GM23338 (cell line): ENCODE results near the gene KLHL36. TPM values are rescaled to one million over a fixed set of nuclear protein-coding genes. Genes with fewer than 3 reads are reported as not detected.

Experiments
- ATAC-seq: fragments of 200-7000 bp; cut with Tn5 transposase; 3 replicates; pipeline ENCODE4 v1.9.1; 2020
- DNase-seq: peaks from one replicate; pipeline ENCODE4 v3.0.0-alpha.2; 2015; ENCODE audit warnings: low spot score
- H2AFZ ChIP-seq: fragments of 200-600 bp; sonication (generic); 2 replicates; pipeline ENCODE4 v1.8.0; 2016; ENCODE audit warnings: antibody characterized with exemption, mild to moderate bottlenecking, moderate library complexity
- H3F3A ChIP-seq: fragments of 200-600 bp; sonication (generic); replicated peaks from 2 replicates; pipeline ENCODE4 v1.8.0; 2017; ENCODE audit warnings: antibody characterized with exemption, mixed run types, low read depth
- H3K27ac ChIP-seq: fragments of 200-600 bp; sonication (generic); 2 replicates; pipeline ENCODE4 v1.6.1; 2016; ENCODE audit warnings: low read depth
- H3K27me3 ChIP-seq: fragments of 200-600 bp; sonication (generic); 2 replicates; pipeline ENCODE4 v1.8.0; 2016; ENCODE audit warnings: mild to moderate bottlenecking, mixed run types, moderate library complexity; ENCODE audit not compliant: insufficient read depth
- H3K36me3 ChIP-seq: fragments of 200-600 bp; sonication (generic); 2 replicates; pipeline ENCODE4 v1.8.0; 2016; ENCODE audit warnings: mild to moderate bottlenecking; ENCODE audit not compliant: insufficient read depth
- H3K4me1 ChIP-seq: fragments of 200-600 bp; sonication (generic); 2 replicates; pipeline ENCODE4 v1.8.0; 2016; ENCODE audit warnings: mild to moderate bottlenecking, moderate library complexity; ENCODE audit not compliant: insufficient read depth
- H3K4me2 ChIP-seq: fragments of 200-600 bp; sonication (generic); 2 replicates; pipeline ENCODE4 v1.7.1; 2017; ENCODE audit warnings: mixed run types
- H3K4me3 ChIP-seq: fragments of 200-600 bp; sonication (generic); 2 replicates; pipeline ENCODE4 v1.6.1; 2016; ENCODE audit warnings: mixed run types
- H3K79me2 ChIP-seq: fragments of 200-600 bp; sonication (generic); replicated peaks from 2 replicates; pipeline ENCODE4 v1.8.0; 2017; ENCODE audit warnings: mild to moderate bottlenecking; ENCODE audit not compliant: insufficient read depth
- H3K9me2 ChIP-seq: fragments of 200-600 bp; sonication (generic); 2 replicates; pipeline ENCODE4 v1.8.0; 2017; ENCODE audit not compliant: insufficient read depth
- H4K20me1 ChIP-seq: fragments of 200-600 bp; sonication (generic); replicated peaks from 2 replicates; pipeline ENCODE4 v1.8.0; 2017; ENCODE audit warnings: mild to moderate bottlenecking; ENCODE audit not compliant: insufficient read depth
- H3K27ac Mint-ChIP-seq: 2 replicates; pipeline ENCODE4 v1.8.0; 2020; ENCODE audit warnings: inconsistent platforms, mild to moderate bottlenecking, moderate library complexity, mixed read lengths
- H3K27me3 Mint-ChIP-seq: 3 replicates; pipeline ENCODE4 v1.8.0; 2022; ENCODE audit warnings: low read depth, mild to moderate bottlenecking, moderate library complexity, mixed read lengths, inconsistent platforms; ENCODE audit not compliant: insufficient read depth, poor library complexity
- H3K36me3 Mint-ChIP-seq: 3 replicates; pipeline ENCODE4 v1.8.0; 2021; ENCODE audit warnings: low read depth, mild to moderate bottlenecking, inconsistent platforms, moderate library complexity, mixed read lengths
- H3K4me1 Mint-ChIP-seq: 3 replicates; pipeline ENCODE4 v1.8.0; 2020; ENCODE audit warnings: mild to moderate bottlenecking, inconsistent platforms, mixed read lengths
- H3K4me3 Mint-ChIP-seq: 3 replicates; pipeline ENCODE4 v1.8.0; 2021; ENCODE audit warnings: moderate library complexity, mild to moderate bottlenecking, inconsistent platforms, mixed read lengths
- H3K9me3 Mint-ChIP-seq: 3 replicates; pipeline ENCODE4 v1.8.0; 2020; ENCODE audit warnings: moderate library complexity, mild to moderate bottlenecking, inconsistent platforms, mixed read lengths
- CREB1 ChIP-seq: fragments of 250-450 bp; sonication (Bioruptor Pico); IDR thresholded peaks from 2 replicates; pipeline ENCODE4 v1.5.0; 2020; ENCODE audit warnings: low read depth, mild to moderate bottlenecking, moderate library complexity
- EZH2phosphoT487 ChIP-seq: fragments of 200-600 bp; sonication (generic); IDR thresholded peaks from one replicate; pipeline ENCODE4 v1.8.1; 2018; ENCODE audit warnings: antibody characterized with exemption; ENCODE audit not compliant: unreplicated experiment
- JUNB ChIP-seq: IDR thresholded peaks from one replicate; pipeline ENCODE4 v1.6.1; 2016; ENCODE audit warnings: antibody characterized with exemption; ENCODE audit not compliant: unreplicated experiment
- NANOG ChIP-seq: IDR thresholded peaks from 2 replicates; pipeline ENCODE4 v1.6.1; 2016; ENCODE audit warnings: antibody characterized with exemption, borderline replicate concordance
- STAT1 ChIP-seq: IDR thresholded peaks from one replicate; pipeline ENCODE4 v1.6.1; 2016; ENCODE audit warnings: antibody characterized with exemption; ENCODE audit not compliant: unreplicated experiment
- ZNF114 ChIP-seq: fragments of 250-450 bp; sonication (Bioruptor Pico); IDR thresholded peaks from 2 replicates; pipeline ENCODE4 v1.5.0; 2020; ENCODE audit warnings: mild to moderate bottlenecking, moderate library complexity
- ZNF331 ChIP-seq: fragments of 250-450 bp; sonication (Bioruptor Pico); IDR thresholded peaks from 2 replicates; pipeline ENCODE4 v1.5.0; 2020; ENCODE audit warnings: low read depth, mild to moderate bottlenecking, moderate library complexity
- polyA plus RNA-seq: library from polyadenylated mRNA; unstranded; fragments of >200 nt; fragmentation: Nextera tagmentation; extraction: Ambion mirVana; gene quantifications from 2 replicates; pipeline ENCODE4 v1.2.1, GENCODE V29; 2016
- total RNA-seq: library from RNA; depleted of rRNA; stranded (reverse); fragments of >200 nt; shearing (Covaris generic); gene quantifications from 2 replicates; pipeline ENCODE4 v1.2.3, GENCODE V29; 2014
- TF ChIP-seq, protein P1 (sequence below): fragments of 250-450 bp; sonication (Bioruptor Pico); IDR thresholded peaks from 2 replicates; pipeline ENCODE4 v1.5.0; 2020; ENCODE audit warnings: mild to moderate bottlenecking, moderate library complexity
- TF ChIP-seq, protein P2 (sequence below): IDR thresholded peaks from 2 replicates; pipeline ENCODE4 v1.6.1; 2016; ENCODE audit warnings: antibody characterized with exemption
- TF ChIP-seq, protein P3 (sequence below): IDR thresholded peaks from one replicate; pipeline ENCODE4 v1.6.1; 2018; ENCODE audit warnings: antibody characterized with exemption; ENCODE audit not compliant: unreplicated experiment

Gene KLHL36
- total and polyA plus RNA-seq, 2 experiments from 2014 or later: 13.4 to 70.4 TPM

DNA sequence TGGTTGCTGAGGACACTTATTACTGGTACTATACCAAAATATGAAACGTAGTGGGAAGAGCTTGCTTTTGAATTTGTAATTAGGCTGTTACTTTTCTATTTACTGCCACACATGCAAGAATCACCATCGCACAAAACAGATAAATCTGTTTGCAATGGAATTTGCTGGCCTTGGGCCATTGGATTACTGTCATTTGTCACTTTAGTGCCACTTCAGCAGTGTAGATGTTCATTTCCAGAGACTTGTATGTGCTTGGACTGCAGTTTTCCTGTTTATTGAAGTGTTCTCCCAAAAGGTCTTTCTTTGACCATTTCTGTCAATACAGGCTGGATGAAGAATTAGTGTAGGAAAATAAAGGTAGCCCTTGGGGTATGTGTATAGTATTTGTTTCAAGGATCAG is 55.9 kb downstream of the KLHL36 start:
- H3K4me1 Mint-ChIP-seq: peaks cover 49% of the 10 kb centered on the region

More for the DNA sequence above, 55.9 kb downstream of the KLHL36 start:
- H3K4me3 ChIP-seq: no peak overlapping the region
- Mint-ChIP-seq H3K9me3 (no peaks in the 10 kb centered on the region; the same call in 2 of the 3 replicates), H3K36me3 (peaks cover 6% of the 10 kb centered on the region; the same call in 2 of the 3 replicates), H3K4me3 (no peak overlapping the region), H3K27ac (no peak overlapping the region), H3K27me3 (peaks cover 7% of the 10 kb centered on the region)
- peak overlapping the region; percentile 4; the same call in 1 of the 2 replicates for H3K4me2 ChIP-seq
- no peak for DNase-seq
- no peaks in the 10 kb centered on the region for H3K36me3 ChIP-seq
- H4K20me1 ChIP-seq: peaks cover 84% of the 10 kb centered on the region
- H3K27ac ChIP-seq: peak overlapping the region; percentile 36; the same call in 1 of the 2 replicates
- H3F3A ChIP-seq: 0 out of 2 replicates have a peak, but pooled peaks cover 4% of the 10 kb centered on the region
- no peak for ATAC-seq
- H3K27me3 ChIP-seq: no peaks in the 10 kb centered on the region
- H2AFZ ChIP-seq: no peak overlapping the region
- H3K4me1 ChIP-seq: peaks cover 47% of the 10 kb centered on the region
- peaks cover 91% of the 10 kb centered on the region for H3K79me2 ChIP-seq
- no peaks in the 10 kb centered on the region for H3K9me2 ChIP-seq
- no peak for TF ChIP-seq JUNB
- TF ChIP-seq STAT1: no peak
- TF ChIP-seq, protein P1, sequence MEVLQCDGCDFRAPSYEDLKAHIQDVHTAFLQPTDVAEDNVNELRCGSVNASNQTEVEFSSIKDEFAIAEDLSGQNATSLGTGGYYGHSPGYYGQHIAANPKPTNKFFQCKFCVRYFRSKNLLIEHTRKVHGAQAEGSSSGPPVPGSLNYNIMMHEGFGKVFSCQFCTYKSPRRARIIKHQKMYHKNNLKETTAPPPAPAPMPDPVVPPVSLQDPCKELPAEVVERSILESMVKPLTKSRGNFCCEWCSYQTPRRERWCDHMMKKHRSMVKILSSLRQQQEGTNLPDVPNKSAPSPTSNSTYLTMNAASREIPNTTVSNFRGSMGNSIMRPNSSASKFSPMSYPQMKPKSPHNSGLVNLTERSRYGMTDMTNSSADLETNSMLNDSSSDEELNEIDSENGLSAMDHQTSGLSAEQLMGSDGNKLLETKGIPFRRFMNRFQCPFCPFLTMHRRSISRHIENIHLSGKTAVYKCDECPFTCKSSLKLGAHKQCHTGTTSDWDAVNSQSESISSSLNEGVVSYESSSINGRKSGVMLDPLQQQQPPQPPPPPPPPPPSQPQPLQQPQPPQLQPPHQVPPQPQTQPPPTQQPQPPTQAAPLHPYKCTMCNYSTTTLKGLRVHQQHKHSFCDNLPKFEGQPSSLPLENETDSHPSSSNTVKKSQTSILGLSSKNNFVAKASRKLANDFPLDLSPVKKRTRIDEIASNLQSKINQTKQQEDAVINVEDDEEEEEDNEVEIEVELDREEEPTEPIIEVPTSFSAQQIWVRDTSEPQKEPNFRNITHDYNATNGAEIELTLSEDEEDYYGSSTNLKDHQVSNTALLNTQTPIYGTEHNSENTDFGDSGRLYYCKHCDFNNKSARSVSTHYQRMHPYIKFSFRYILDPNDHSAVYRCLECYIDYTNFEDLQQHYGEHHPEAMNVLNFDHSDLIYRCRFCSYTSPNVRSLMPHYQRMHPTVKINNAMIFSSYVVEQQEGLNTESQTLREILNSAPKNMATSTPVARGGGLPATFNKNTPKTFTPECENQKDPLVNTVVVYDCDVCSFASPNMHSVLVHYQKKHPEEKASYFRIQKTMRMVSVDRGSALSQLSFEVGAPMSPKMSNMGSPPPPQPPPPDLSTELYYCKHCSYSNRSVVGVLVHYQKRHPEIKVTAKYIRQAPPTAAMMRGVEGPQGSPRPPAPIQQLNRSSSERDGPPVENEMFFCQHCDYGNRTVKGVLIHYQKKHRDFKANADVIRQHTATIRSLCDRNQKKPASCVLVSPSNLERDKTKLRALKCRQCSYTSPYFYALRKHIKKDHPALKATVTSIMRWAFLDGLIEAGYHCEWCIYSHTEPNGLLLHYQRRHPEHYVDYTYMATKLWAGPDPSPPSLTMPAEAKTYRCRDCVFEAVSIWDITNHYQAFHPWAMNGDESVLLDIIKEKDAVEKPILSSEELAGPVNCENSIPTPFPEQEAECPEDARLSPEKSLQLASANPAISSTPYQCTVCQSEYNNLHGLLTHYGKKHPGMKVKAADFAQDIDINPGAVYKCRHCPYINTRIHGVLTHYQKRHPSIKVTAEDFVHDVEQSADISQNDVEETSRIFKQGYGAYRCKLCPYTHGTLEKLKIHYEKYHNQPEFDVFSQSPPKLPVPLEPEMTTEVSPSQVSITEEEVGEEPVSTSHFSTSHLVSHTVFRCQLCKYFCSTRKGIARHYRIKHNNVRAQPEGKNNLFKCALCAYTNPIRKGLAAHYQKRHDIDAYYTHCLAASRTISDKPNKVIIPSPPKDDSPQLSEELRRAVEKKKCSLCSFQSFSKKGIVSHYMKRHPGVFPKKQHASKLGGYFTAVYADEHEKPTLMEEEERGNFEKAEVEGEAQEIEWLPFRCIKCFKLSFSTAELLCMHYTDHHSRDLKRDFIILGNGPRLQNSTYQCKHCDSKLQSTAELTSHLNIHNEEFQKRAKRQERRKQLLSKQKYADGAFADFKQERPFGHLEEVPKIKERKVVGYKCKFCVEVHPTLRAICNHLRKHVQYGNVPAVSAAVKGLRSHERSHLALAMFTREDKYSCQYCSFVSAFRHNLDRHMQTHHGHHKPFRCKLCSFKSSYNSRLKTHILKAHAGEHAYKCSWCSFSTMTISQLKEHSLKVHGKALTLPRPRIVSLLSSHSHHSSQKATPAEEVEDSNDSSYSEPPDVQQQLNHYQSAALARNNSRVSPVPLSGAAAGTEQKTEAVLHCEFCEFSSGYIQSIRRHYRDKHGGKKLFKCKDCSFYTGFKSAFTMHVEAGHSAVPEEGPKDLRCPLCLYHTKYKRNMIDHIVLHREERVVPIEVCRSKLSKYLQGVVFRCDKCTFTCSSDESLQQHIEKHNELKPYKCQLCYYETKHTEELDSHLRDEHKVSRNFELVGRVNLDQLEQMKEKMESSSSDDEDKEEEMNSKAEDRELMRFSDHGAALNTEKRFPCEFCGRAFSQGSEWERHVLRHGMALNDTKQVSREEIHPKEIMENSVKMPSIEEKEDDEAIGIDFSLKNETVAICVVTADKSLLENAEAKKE (CRISPR knock-in tag): no peak
- TF ChIP-seq, protein P2, sequence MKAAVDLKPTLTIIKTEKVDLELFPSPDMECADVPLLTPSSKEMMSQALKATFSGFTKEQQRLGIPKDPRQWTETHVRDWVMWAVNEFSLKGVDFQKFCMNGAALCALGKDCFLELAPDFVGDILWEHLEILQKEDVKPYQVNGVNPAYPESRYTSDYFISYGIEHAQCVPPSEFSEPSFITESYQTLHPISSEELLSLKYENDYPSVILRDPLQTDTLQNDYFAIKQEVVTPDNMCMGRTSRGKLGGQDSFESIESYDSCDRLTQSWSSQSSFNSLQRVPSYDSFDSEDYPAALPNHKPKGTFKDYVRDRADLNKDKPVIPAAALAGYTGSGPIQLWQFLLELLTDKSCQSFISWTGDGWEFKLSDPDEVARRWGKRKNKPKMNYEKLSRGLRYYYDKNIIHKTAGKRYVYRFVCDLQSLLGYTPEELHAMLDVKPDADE: no peak
- TF ChIP-seq, protein P3, sequence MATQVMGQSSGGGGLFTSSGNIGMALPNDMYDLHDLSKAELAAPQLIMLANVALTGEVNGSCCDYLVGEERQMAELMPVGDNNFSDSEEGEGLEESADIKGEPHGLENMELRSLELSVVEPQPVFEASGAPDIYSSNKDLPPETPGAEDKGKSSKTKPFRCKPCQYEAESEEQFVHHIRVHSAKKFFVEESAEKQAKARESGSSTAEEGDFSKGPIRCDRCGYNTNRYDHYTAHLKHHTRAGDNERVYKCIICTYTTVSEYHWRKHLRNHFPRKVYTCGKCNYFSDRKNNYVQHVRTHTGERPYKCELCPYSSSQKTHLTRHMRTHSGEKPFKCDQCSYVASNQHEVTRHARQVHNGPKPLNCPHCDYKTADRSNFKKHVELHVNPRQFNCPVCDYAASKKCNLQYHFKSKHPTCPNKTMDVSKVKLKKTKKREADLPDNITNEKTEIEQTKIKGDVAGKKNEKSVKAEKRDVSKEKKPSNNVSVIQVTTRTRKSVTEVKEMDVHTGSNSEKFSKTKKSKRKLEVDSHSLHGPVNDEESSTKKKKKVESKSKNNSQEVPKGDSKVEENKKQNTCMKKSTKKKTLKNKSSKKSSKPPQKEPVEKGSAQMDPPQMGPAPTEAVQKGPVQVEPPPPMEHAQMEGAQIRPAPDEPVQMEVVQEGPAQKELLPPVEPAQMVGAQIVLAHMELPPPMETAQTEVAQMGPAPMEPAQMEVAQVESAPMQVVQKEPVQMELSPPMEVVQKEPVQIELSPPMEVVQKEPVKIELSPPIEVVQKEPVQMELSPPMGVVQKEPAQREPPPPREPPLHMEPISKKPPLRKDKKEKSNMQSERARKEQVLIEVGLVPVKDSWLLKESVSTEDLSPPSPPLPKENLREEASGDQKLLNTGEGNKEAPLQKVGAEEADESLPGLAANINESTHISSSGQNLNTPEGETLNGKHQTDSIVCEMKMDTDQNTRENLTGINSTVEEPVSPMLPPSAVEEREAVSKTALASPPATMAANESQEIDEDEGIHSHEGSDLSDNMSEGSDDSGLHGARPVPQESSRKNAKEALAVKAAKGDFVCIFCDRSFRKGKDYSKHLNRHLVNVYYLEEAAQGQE: no peak
- no peak for TF ChIP-seq EZH2phosphoT487
- TF ChIP-seq ZNF114: no peak
- no peak for TF ChIP-seq NANOG
- no peak for TF ChIP-seq ZNF331 (CRISPR knock-in tag)
- TF ChIP-seq CREB1 (CRISPR knock-in tag): no peak
